Subcutaneous adipose tissue (tissue), 4 donors: ENCODE results near the gene RHNO1. TPM values are rescaled to one million over a fixed set of nuclear protein-coding genes. Genes with fewer than 3 reads are reported as not detected.

Experiments used
- CTCF ChIP-seq: fragments of 450-650 bp; IDR thresholded peaks from one replicate; pipeline ENCODE4 v1.5.1; 2016; ENCODE audit warnings: low read depth, mild to moderate bottlenecking, control low read depth, antibody characterized with exemption, moderate library complexity
- total RNA-seq, 4 donors: library from RNA; depleted of rRNA; stranded (reverse); fragments of >200 nt; gene quantifications; one replicate each; pipeline ENCODE4 v1.1.0, GENCODE V29; 2016

Gene RHNO1
- total RNA-seq, 4 donors from 2014 or later = 1.1 to 12.4 (median 8.0) TPM

- TF ChIP-seq CTCF = no peak
These were observed 16.0 kb downstream of the RHNO1 start for GRCh38 chr12:2893007-2893406.

- TF ChIP-seq CTCF = no peak
These were observed 18.0 kb downstream of the RHNO1 start for GRCh38 chr12:2895051-2895451.

- no peak for TF ChIP-seq CTCF
These were observed 18.5 kb downstream of the RHNO1 start for GRCh38 chr12:2895511-2895910.

- no peak for TF ChIP-seq CTCF
These were observed 20.4 kb downstream of the RHNO1 start for GRCh38 chr12:2897418-2897817.

- no peak for TF ChIP-seq CTCF
These were observed 23.6 kb downstream of the RHNO1 start for GRCh38 chr12:2900642-2901041.

GRCh38 chr12:2902272-2902880, 25.4 kb downstream of the RHNO1 start:
- TF ChIP-seq CTCF = no peak

- TF ChIP-seq CTCF = no peak
These were observed 27.2 kb downstream of the RHNO1 start for GRCh38 chr12:2904260-2904659.
